ENCODE results near the gene SEZ6L.

SEZ6L gene

GRCh38 chr22:26304730-26305129 lies 135.5 kb downstream of the SEZ6L start:
- no peak for DNase-seq

GRCh38 chr22:26308467-26308866 lies 139.2 kb downstream of the SEZ6L start:
- no peak for DNase-seq

- DNase-seq, result no peak
Observed at GRCh38 chr22:26310616-26311015, 141.4 kb downstream of the SEZ6L start.

- no peak for DNase-seq
Observed at GRCh38 chr22:26313291-26313690, 144.0 kb downstream of the SEZ6L start.

GRCh38 chr22:26314171-26314570 lies 144.9 kb downstream of the SEZ6L start:
- DNase-seq, result no peak

- no peak for DNase-seq
Observed at GRCh38 chr22:26314656-26315055, 145.4 kb downstream of the SEZ6L start.

- DNase-seq, result no peak
Observed at GRCh38 chr22:26316732-26317285, 147.5 kb downstream of the SEZ6L start.

GRCh38 chr22:26318975-26319374 lies 149.7 kb downstream of the SEZ6L start:
- no peak for DNase-seq

- no peak for DNase-seq
Observed at GRCh38 chr22:26320447-26320846, 151.2 kb downstream of the SEZ6L start.

- no peak for DNase-seq
Observed at GRCh38 chr22:26321469-26321913, 152.2 kb downstream of the SEZ6L start.

- no peak for DNase-seq
Observed at GRCh38 chr22:26322179-26322905, 153.1 kb downstream of the SEZ6L start.

GRCh38 chr22:26323013-26323412 lies 153.8 kb downstream of the SEZ6L start:
- DNase-seq, result no peak

GRCh38 chr22:26324150-26324549 lies 154.9 kb downstream of the SEZ6L start:
- no peak for DNase-seq

GRCh38 chr22:26325641-26326040 lies 156.4 kb downstream of the SEZ6L start:
- no peak for DNase-seq

- no peak for DNase-seq
Observed at GRCh38 chr22:26326803-26327202, 157.5 kb downstream of the SEZ6L start.

- DNase-seq, result no peak
Observed at GRCh38 chr22:26327306-26327705, 158.0 kb downstream of the SEZ6L start.

GRCh38 chr22:26328221-26328620 lies 159.0 kb downstream of the SEZ6L start:
- no peak for DNase-seq

GRCh38 chr22:26330971-26331625 lies 161.8 kb downstream of the SEZ6L start:
- no peak for DNase-seq

- no peak for DNase-seq
Observed at GRCh38 chr22:26333088-26333800, 164.0 kb downstream of the SEZ6L start.

- no peak for DNase-seq
Observed at GRCh38 chr22:26334232-26334631, 165.0 kb downstream of the SEZ6L start.

- DNase-seq, result no peak
Observed at GRCh38 chr22:26336773-26337172, 167.5 kb downstream of the SEZ6L start.

GRCh38 chr22:26339755-26340154 lies 170.5 kb downstream of the SEZ6L start:
- no peak for DNase-seq

GRCh38 chr22:26342745-26343410 lies 173.6 kb downstream of the SEZ6L start:
- DNase-seq, result no peak
